ENCODE data around the gene ADNP. TPM values are rescaled to one million over a fixed set of nuclear protein-coding genes. Genes with fewer than 3 reads are reported as not detected.

ADNP gene
- total RNA-seq, 1 donor from 2014 or later, result 75.4 TPM

DNA sequence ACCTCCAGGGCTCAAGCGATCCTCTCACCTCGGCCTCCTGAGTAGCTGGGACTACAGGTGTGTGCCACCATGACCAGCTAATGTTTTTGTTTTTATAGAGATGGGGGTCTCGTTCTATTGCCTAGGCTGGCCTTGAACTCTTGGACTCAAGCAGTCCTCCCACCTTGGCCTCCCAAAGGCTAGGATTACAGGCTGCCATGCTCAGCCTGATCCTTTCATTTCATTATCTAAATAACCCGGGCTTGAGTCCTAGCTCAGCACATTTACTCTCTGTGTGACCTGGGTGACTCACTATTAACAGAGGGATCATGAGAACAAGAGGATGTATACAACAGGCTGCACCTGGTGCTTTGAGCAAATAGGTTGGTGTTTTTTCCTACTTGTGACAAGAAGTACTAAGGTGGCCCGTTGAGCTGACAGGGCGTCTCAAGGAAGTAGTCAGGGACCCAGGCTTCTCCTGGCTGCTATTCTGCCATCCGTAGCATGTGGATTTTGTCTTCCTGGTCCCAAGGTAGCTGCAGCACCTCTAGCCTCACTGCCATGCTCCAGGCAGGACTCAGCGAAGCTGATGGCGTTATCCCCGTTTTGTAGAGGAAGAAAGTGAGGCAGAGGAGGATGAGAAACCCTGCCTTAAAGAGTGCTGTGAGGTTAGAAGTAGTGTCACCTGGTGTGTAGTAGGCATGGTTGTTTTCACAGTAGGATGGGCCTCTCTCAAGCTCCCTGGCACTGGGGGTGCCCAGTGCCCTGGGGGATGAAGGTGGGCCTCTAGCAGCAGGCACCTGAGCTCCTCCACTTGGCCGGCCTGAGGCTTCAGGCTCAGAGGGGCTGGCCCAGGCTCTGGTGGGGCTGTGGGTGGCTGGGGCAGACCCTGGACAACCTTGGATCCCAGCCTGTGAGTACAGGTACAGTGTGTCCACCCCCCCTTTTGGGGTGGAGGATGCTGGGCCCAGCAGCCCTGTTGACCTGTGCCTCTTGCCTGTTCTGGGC, 62.4 kb downstream of the ADNP start:
- no peak overlapping the region for H3K27ac ChIP-seq
- H3K9ac ChIP-seq, result no peak overlapping the region
- peak overlapping the region; percentile 57 for H3K27ac Mint-ChIP-seq
- peaks cover 5% of the 10 kb centered on the region for H3K27me3 Mint-ChIP-seq (ENCODE audit: insufficient read depth, low read depth)
- peaks cover 32% of the 10 kb centered on the region for H3F3A ChIP-seq (ENCODE audit: low read depth)
- no peaks in the 10 kb centered on the region for H3K9me3 Mint-ChIP-seq
- no peak overlapping the region for H3K4me3 ChIP-seq
- peaks cover 36% of the 10 kb centered on the region for H3K4me1 Mint-ChIP-seq
- peaks cover 5% of the 10 kb centered on the region for H4K20me1 ChIP-seq (ENCODE audit: low read depth)
- peaks cover 29% of the 10 kb centered on the region for H3K4me1 ChIP-seq
- no peak for TF ChIP-seq EZH2phosphoT487 (IDR thresholded peaks at IDR 0.05)
- no peak for TF ChIP-seq CTCF (IDR thresholded peaks at IDR 0.05)
- no peak for TF ChIP-seq EZH2 (IDR thresholded peaks at IDR 0.05)
- H3K27me3 ChIP-seq, result no peaks in the 10 kb centered on the region
- H3K36me3 Mint-ChIP-seq, result peaks cover 4% of the 10 kb centered on the region
- H3K36me3 ChIP-seq, result no peaks in the 10 kb centered on the region
- H3K79me2 ChIP-seq (ENCODE audit: low read depth), result peaks cover 6% of the 10 kb centered on the region
- DNase-seq (ENCODE audit: low spot score), result no peak
- no peak overlapping the region for H3K4me2 ChIP-seq
- H3K9me3 ChIP-seq (ENCODE audit: low read depth), result no peaks in the 10 kb centered on the region
- no peak overlapping the region for H2AFZ ChIP-seq (replicated peaks)
- peak overlapping the region; percentile 5 for H3K4me3 Mint-ChIP-seq

- H2AFZ ChIP-seq (replicated peaks), result no peak overlapping the region
- H3K27ac ChIP-seq, result no peak overlapping the region
- Mint-ChIP-seq H3K27ac (no peak overlapping the region), H3K36me3 (no peaks in the 10 kb centered on the region), H3K4me3 (no peak overlapping the region), H3K4me1 (peaks cover 26% of the 10 kb centered on the region), H3K9me3 (no peaks in the 10 kb centered on the region), H3K27me3 (ENCODE audit: insufficient read depth, low read depth) (peaks cover 2% of the 10 kb centered on the region)
- no peaks in the 10 kb centered on the region for H3K9me3 ChIP-seq (ENCODE audit: low read depth)
- TF ChIP-seq EZH2 (IDR thresholded peaks at IDR 0.05) (no peak), CTCF (IDR thresholded peaks at IDR 0.05) (no peak), EZH2phosphoT487 (IDR thresholded peaks at IDR 0.05) (no peak)
- no peaks in the 10 kb centered on the region for H3K27me3 ChIP-seq
- H3K4me1 ChIP-seq, result peaks cover 25% of the 10 kb centered on the region
- H3K4me3 ChIP-seq, result no peak overlapping the region
- peaks cover 6% of the 10 kb centered on the region for H3K79me2 ChIP-seq (ENCODE audit: low read depth)
- H3K4me2 ChIP-seq, result no peak overlapping the region
- peaks cover 3% of the 10 kb centered on the region for H4K20me1 ChIP-seq (ENCODE audit: low read depth)
- DNase-seq (ENCODE audit: low spot score), result no peak
- no peaks in the 10 kb centered on the region for H3K36me3 ChIP-seq
- H3F3A ChIP-seq (ENCODE audit: low read depth), result peaks cover 30% of the 10 kb centered on the region
- H3K9ac ChIP-seq, result no peak overlapping the region
These were observed 63.4 kb downstream of the ADNP start for GRCh38 chr20:50867805-50868204.

- Histone ChIP-seq H3K27ac (no peak overlapping the region), H3K4me3 (no peak overlapping the region), H3K36me3 (no peaks in the 10 kb centered on the region), H3K4me2 (no peak overlapping the region), H3K9me3 (ENCODE audit: low read depth) (no peaks in the 10 kb centered on the region), H4K20me1 (ENCODE audit: low read depth) (no peaks in the 10 kb centered on the region), H3F3A (ENCODE audit: low read depth) (peaks cover 29% of the 10 kb centered on the region), H2AFZ (replicated peaks) (no peak overlapping the region), H3K4me1 (peaks cover 29% of the 10 kb centered on the region), H3K79me2 (ENCODE audit: low read depth) (peaks cover 5% of the 10 kb centered on the region), H3K27me3 (no peaks in the 10 kb centered on the region), H3K9ac (no peak overlapping the region)
- Mint-ChIP-seq H3K9me3 (no peaks in the 10 kb centered on the region), H3K36me3 (no peaks in the 10 kb centered on the region), H3K4me3 (no peak overlapping the region), H3K27ac (no peak overlapping the region), H3K27me3 (ENCODE audit: insufficient read depth, low read depth) (peaks cover 2% of the 10 kb centered on the region), H3K4me1 (peaks cover 23% of the 10 kb centered on the region)
- no peak for DNase-seq (ENCODE audit: low spot score)
- TF ChIP-seq EZH2 (IDR thresholded peaks at IDR 0.05), result no peak
- no peak for TF ChIP-seq EZH2phosphoT487 (IDR thresholded peaks at IDR 0.05)
- no peak for TF ChIP-seq CTCF (IDR thresholded peaks at IDR 0.05)
These were observed 64.4 kb downstream of the ADNP start for GRCh38 chr20:50866831-50867230.
